Epithelial cell of proximal tubule (primary cell): Measurements from ENCODE around the gene UBN1. TPM values are rescaled to one million over a fixed set of nuclear protein-coding genes. Genes with fewer than 3 reads are reported as not detected.

Experiments
- DNase-seq: peaks from one replicate; pipeline ENCODE4 v3.0.0-alpha.2; 2011; ENCODE audit warnings: low read depth
- H3K4me3 ChIP-seq: 2 replicates; pipeline ENCODE4 v1.5.1; 2011; ENCODE audit warnings: low read depth, mild to moderate bottlenecking, low read length
- total RNA-seq: library from RNA; depleted of rRNA; stranded (reverse); fragments of >200 nt; gene quantifications from 2 replicates; pipeline ENCODE4 v1.2.3, GENCODE V29; 2015
- TF ChIP-seq, protein P1 (sequence below): conservative IDR thresholded peaks from 2 replicates; pipeline ENCODE4 v1.5.1; 2012; ENCODE audit warnings: low read depth, mild to moderate bottlenecking, low read length

The UBN1 gene
- total RNA-seq, 1 donor from 2014 or later: 24.5 TPM

DNA sequence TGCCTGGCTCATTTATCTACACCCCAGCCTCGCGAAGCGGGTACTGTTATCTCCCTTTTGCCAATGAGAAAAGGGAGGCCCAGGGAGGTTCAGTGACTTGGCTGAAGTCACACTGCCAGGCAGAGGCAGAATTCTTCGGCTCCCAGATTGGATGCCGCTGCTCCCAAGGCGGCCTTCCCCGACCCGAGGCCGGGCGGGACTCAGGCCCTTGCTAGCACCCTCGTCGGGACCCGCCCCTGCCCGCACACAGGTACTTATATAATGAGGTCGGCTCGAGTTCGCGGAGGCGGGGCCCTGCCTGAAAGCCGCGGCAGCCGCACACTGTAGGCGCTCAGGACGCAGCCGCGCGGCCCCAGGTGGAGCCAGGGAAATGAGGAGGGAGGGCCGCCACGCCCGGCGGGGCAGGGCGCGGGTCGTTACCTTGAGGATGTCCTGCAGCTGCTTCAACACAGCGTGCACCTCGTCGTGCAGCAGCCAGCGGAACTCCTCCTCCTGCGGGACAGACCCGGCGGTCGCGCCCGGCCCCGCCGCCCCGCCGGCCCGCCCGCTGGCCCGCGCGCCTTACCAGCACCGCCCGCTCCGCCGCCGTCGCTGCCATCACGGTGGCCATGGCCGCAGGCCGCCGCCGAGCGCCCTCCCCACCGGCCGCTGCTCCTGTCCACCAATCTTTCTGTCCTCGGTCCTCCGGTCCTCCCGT, 45.2 kb upstream of the UBN1 start, which contains the start of gene ROGDI:
ROGDI (minus strand) TSS at position 672 of the 697 bp plus-strand sequence; CDS start at position 610, 62 bp downstream.
- H3K4me3 ChIP-seq: peak within 1 kb of the TSS; percentile 72
- no peak for DNase-seq
- TF ChIP-seq, protein P1, sequence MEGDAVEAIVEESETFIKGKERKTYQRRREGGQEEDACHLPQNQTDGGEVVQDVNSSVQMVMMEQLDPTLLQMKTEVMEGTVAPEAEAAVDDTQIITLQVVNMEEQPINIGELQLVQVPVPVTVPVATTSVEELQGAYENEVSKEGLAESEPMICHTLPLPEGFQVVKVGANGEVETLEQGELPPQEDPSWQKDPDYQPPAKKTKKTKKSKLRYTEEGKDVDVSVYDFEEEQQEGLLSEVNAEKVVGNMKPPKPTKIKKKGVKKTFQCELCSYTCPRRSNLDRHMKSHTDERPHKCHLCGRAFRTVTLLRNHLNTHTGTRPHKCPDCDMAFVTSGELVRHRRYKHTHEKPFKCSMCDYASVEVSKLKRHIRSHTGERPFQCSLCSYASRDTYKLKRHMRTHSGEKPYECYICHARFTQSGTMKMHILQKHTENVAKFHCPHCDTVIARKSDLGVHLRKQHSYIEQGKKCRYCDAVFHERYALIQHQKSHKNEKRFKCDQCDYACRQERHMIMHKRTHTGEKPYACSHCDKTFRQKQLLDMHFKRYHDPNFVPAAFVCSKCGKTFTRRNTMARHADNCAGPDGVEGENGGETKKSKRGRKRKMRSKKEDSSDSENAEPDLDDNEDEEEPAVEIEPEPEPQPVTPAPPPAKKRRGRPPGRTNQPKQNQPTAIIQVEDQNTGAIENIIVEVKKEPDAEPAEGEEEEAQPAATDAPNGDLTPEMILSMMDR: no peak

DNA sequence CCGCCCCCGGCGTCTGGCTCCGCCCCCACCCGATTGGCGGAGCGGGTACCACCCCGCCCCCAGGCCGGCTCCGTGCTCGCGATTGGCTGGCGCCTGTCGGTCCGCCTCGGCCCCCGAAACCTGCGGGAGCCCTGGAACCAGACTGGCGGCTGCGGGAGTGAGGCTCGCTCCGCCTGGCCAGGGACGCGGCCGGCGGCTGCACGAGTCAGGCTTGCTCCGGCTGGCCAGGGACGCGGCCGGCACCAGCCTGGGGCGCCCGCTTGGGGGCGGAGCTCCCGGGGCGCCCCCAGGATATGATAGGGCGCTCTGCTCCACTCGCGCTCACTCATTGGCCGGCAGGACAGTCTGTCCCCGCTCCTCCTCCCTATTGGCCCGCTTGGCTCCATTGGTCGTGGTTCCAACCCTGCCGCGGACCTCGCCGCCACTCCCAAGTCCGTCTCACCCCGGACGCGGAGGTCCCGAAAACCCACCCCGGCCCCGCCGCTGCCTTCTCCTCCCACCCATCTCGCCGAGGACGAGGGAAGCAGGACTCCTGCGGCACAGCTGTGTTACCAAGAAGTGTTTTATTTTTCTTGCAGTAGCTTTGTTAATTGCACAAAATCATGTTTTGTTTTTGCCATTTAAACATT, 44.5 kb upstream of the UBN1 start:
- TF ChIP-seq, protein P1: no peak
- DNase-seq: peak; percentile 27
- H3K4me3 ChIP-seq: peak overlapping the region; percentile 72

DNA sequence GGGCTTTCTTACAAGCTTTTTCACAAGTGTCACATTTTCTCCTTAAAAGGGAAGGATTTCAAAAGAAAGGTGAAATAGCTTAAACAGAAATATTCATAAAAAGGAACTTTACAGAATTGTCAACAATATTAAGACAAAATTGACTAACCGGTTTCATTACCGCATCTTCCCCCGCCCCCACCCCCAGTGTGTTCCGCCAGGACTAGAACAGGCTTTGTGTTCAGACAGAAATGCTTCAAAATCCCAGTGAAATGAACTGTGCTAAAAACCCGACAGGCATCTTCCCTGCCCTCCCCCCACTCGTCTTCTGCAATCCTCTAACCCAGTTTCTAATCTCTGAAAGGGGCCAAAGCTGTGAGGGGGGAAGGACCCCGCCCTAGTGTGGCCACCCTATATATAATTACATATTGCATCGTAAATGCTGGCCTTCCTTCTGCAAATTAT, 43.9 kb upstream of the UBN1 start:
- TF ChIP-seq, protein P1: no peak
- H3K4me3 ChIP-seq: peak overlapping the region; percentile 72
- no peak for DNase-seq

DNA sequence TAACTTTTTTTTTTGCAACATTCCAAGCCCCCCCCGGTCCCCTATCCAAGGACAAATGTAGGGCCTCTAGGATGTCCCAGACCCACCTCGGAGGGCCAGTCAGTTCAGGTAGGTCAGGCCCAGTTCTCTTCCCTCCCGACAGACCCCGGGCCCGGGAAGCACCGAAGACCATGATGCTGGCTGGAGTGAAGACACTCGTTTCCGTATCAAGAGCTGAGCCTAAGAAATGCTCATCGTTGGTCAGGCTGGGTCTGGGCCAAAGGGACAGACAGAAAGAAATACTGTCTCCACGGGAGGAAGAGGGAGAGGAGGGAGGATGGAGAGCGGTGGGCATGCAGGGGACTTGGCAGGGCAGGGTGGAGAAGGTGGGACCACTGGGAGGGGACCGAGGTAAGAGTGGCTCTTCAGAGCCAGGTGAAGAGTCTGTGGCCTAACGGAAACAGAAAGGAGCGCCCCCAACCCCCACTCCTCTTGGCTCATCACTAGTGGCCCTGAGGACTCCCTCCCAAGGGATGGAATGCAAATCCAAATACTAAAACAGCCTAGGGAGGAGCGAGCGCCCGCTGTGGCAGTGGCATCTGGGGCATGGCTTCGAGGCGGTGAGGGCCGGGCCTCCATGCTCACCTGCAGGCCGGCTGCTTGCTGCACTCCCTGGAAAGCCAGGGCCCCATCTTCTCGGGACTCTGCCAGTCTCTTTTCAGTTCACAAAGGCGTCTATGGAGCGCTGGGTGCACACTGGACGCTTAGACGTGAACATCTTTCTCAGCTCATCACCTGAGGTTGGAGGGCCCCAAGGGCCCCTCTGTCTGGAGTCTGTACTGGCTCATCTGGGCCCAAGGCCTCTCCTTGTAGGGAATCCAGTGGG, 43.2 kb upstream of the UBN1 start:
- DNase-seq: no peak
- TF ChIP-seq, protein P1: no peak
- no peak overlapping the region for H3K4me3 ChIP-seq

DNA sequence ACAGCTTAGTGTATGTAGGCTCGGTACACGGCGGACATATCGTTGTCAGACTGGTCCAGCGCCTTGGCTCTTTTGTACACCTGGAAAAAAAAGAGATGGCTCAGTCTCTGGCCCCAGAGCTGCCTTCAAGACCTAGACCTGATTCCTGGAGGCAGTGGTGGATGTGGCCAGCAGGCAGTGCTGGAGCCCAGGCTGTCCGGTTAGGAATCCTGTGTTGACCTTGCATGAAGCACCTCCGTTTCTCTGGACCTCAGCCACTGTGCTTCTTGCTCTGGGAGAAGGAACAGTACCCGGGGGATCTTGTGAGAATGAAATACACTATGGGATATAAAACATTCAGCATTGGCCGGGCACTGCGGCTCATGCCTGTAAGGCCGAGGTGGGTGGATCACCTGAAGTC, 42.0 kb upstream of the UBN1 start:
- H3K4me3 ChIP-seq: no peak overlapping the region
- TF ChIP-seq, protein P1: no peak
- no peak for DNase-seq

DNA sequence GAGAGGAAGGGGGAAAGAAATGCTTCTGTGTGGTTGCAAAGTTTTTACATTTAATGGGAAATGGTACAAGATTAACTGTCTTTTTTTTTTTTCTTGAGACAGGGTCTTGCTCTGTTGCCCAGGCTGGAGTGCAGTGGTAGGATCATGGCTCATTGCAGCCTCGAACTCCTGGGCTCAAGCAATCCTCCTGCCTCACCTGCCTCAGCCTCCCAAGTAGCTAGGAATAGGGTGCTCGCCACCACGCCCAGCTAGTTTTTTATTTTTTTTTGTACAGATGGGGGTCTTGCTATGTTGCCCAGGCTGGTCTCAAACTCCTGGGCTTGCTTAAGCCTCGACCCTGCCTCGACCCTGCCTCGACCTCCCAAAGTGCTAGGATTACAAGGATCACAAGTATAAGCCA, 41.0 kb upstream of the UBN1 start:
- no peak for DNase-seq
- no peak overlapping the region for H3K4me3 ChIP-seq
- TF ChIP-seq, protein P1: no peak
